Measurements from ENCODE around the gene RRAGA. TPM values are rescaled to one million over a fixed set of nuclear protein-coding genes. Genes with fewer than 3 reads are reported as not detected.
"Not testable (repeated sequence)": the region's sequence is repeated elsewhere in the genome, so short reads cannot be mapped to it uniquely, and the experiment has no call there.

RRAGA gene
- total RNA-seq, 1 experiment from 2014 or later = 56.4 TPM

DNA sequence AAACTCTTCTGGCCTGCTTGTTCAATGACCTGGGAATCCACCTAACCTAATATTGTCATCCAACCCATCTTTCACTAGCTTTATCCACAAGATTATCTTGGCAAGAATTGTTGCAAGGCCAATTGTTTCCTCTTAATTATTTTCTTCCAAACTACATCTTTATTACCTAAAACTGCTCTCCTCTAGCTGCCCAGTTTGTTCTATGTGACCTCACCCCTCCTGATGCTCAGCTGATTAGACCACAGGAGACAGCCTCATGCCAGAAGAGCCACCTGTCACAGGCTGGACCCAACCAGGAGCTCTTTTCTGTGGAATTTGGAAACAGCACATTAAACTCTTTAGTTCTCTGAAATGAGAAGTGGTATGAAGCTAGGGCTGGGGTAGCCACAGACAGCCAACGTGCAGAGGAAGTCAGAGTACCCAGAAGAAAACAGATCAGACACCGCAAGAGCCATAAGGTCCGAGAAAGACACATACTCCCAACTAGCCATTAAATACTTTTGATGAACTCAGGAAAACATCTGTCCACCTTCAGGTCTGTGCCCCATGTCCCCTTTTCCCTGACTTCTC, 28.3 kb upstream of the RRAGA start:
- H2BK15ac ChIP-seq (ENCODE audit: low read depth, low read length) = no peak overlapping the region
- H3K4me1 ChIP-seq (ENCODE audit: insufficient read depth, low read length) = no peaks in the 10 kb centered on the region
- H2AK5ac ChIP-seq (ENCODE audit: insufficient read length, low read length) = no peak overlapping the region
- H2BK5ac ChIP-seq (ENCODE audit: insufficient read length, low read length) = no peak overlapping the region
- H3K27me3 Mint-ChIP-seq (ENCODE audit: low read depth) = peaks cover 3% of the 10 kb centered on the region
- H3K27me3 ChIP-seq (ENCODE audit: insufficient read depth, low read length) = no peaks in the 10 kb centered on the region
- no peak overlapping the region for H3K23ac ChIP-seq (ENCODE audit: insufficient read length, low read depth, low read length)
- TF ChIP-seq, protein P1, sequence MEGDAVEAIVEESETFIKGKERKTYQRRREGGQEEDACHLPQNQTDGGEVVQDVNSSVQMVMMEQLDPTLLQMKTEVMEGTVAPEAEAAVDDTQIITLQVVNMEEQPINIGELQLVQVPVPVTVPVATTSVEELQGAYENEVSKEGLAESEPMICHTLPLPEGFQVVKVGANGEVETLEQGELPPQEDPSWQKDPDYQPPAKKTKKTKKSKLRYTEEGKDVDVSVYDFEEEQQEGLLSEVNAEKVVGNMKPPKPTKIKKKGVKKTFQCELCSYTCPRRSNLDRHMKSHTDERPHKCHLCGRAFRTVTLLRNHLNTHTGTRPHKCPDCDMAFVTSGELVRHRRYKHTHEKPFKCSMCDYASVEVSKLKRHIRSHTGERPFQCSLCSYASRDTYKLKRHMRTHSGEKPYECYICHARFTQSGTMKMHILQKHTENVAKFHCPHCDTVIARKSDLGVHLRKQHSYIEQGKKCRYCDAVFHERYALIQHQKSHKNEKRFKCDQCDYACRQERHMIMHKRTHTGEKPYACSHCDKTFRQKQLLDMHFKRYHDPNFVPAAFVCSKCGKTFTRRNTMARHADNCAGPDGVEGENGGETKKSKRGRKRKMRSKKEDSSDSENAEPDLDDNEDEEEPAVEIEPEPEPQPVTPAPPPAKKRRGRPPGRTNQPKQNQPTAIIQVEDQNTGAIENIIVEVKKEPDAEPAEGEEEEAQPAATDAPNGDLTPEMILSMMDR (conservative IDR thresholded peaks at IDR 0.05) = no peak
- no peak overlapping the region for H3T11ph ChIP-seq (ENCODE audit: low read length)
- H3K23me2 ChIP-seq (ENCODE audit: insufficient read length, low read depth, low read length, poor library complexity, severe bottlenecking) = no peaks in the 10 kb centered on the region
- no peak overlapping the region for H3K27ac ChIP-seq (ENCODE audit: insufficient read length, low read depth, low read length)
- H3K4me2 ChIP-seq (ENCODE audit: insufficient read depth, insufficient read length, low read length) = no peak overlapping the region
- H4K91ac ChIP-seq (ENCODE audit: insufficient read length, low read depth, low read length) = no peak overlapping the region
- no peak overlapping the region for H2BK20ac ChIP-seq (ENCODE audit: low read depth, low read length, poor library complexity, severe bottlenecking)
- H2BK120ac ChIP-seq (ENCODE audit: low read depth, low read length, poor library complexity, severe bottlenecking) = no peak overlapping the region
- H3K79me1 ChIP-seq (ENCODE audit: insufficient read depth, low read depth, low read length, poor library complexity, severe bottlenecking) = no peaks in the 10 kb centered on the region
- H4K5ac ChIP-seq (ENCODE audit: insufficient read length, low read depth, low read length) = no peak overlapping the region
- no peak overlapping the region for H3K18ac ChIP-seq (ENCODE audit: insufficient read length, low read depth, low read length)
- no peak overlapping the region for H3K14ac ChIP-seq (ENCODE audit: insufficient read depth, low read length)
- H3K79me2 ChIP-seq (ENCODE audit: insufficient read depth, low read length) = no peaks in the 10 kb centered on the region
- no peaks in the 10 kb centered on the region for H3K9me3 Mint-ChIP-seq
- no peak overlapping the region for H4K8ac ChIP-seq (replicated peaks; ENCODE audit: insufficient read length, low read depth, low read length)
- no peak overlapping the region for H3K9ac ChIP-seq (ENCODE audit: extremely low read depth, insufficient read length, low read length)
- H3K4me1 Mint-ChIP-seq = no peaks in the 10 kb centered on the region
- H3K4me3 Mint-ChIP-seq = no peak overlapping the region
- WGBS (ENCODE audit: extremely low coverage, insufficient read length, low lambda C conversion rate) = no CpG with 5 or more reads among the region's 3 CpGs
- no peak overlapping the region for H2BK12ac ChIP-seq (ENCODE audit: insufficient read length, low read depth, low read length)
- H2AFZ ChIP-seq (ENCODE audit: low read length) = no peak overlapping the region
- DNase-seq = no peak
- no peak overlapping the region for H3K4ac ChIP-seq (ENCODE audit: low read depth, low read length)
- no peaks in the 10 kb centered on the region for H3K36me3 Mint-ChIP-seq (ENCODE audit: insufficient read depth in 1 of 3, low read depth in 3 of 3)
- no peak overlapping the region for H3K56ac ChIP-seq (ENCODE audit: insufficient read length, low read depth, low read length)
- H3K27ac Mint-ChIP-seq = no peak overlapping the region
- H4K20me1 ChIP-seq (ENCODE audit: control insufficient read depth, insufficient read depth, insufficient read length) = no peaks in the 10 kb centered on the region
- H3K9me3 ChIP-seq (ENCODE audit: control insufficient read depth, low read depth, low read length) = no peaks in the 10 kb centered on the region

DNA sequence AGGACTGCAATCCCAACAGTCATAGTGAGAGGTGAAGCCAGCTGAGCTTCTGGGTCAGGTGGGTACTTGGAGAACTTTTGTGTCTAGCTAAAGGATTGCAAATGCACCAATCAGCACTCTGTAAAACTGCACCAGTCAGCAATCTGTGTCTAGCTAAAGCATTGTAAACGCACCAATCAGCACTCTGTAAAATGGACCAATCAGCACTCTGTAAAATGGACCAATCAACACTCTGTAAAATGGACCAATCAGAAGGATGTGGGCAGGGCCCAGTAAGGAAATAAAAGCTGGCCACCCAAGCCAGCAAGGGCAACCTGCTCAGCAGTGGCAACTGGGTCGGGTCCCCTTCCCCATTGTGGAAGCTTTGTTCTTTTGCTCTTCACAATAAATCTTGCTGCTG, 27.6 kb upstream of the RRAGA start:
- not testable (repeated sequence) for H2AFZ ChIP-seq (ENCODE audit: low read length); H3K4me3 Mint-ChIP-seq; H3K27ac Mint-ChIP-seq; H2BK12ac ChIP-seq (ENCODE audit: insufficient read length, low read depth, low read length); H3K27me3 ChIP-seq (ENCODE audit: insufficient read depth, low read length); H3K79me2 ChIP-seq (ENCODE audit: insufficient read depth, low read length); H3K23ac ChIP-seq (ENCODE audit: insufficient read length, low read depth, low read length); H3K4me2 ChIP-seq (ENCODE audit: insufficient read depth, insufficient read length, low read length); H3K23me2 ChIP-seq (ENCODE audit: insufficient read length, low read depth, low read length, poor library complexity, severe bottlenecking); H3K9me3 Mint-ChIP-seq; H3K18ac ChIP-seq (ENCODE audit: insufficient read length, low read depth, low read length); H3K4me1 Mint-ChIP-seq; H2AK5ac ChIP-seq (ENCODE audit: insufficient read length, low read length); H3K14ac ChIP-seq (ENCODE audit: insufficient read depth, low read length); H3K4ac ChIP-seq (ENCODE audit: low read depth, low read length); H2BK5ac ChIP-seq (ENCODE audit: insufficient read length, low read length); H3K36me3 Mint-ChIP-seq (ENCODE audit: insufficient read depth in 1 of 3, low read depth in 3 of 3); H4K20me1 ChIP-seq (ENCODE audit: control insufficient read depth, insufficient read depth, insufficient read length); H3K9me3 ChIP-seq (ENCODE audit: control insufficient read depth, low read depth, low read length); H2BK20ac ChIP-seq (ENCODE audit: low read depth, low read length, poor library complexity, severe bottlenecking); H3K27ac ChIP-seq (ENCODE audit: insufficient read length, low read depth, low read length); H3K9ac ChIP-seq (ENCODE audit: extremely low read depth, insufficient read length, low read length); H3T11ph ChIP-seq (ENCODE audit: low read length); H3K4me1 ChIP-seq (ENCODE audit: insufficient read depth, low read length); H4K8ac ChIP-seq (replicated peaks; ENCODE audit: insufficient read length, low read depth, low read length); H2BK15ac ChIP-seq (ENCODE audit: low read depth, low read length); H4K91ac ChIP-seq (ENCODE audit: insufficient read length, low read depth, low read length); H2BK120ac ChIP-seq (ENCODE audit: low read depth, low read length, poor library complexity, severe bottlenecking); DNase-seq; H3K79me1 ChIP-seq (ENCODE audit: insufficient read depth, low read depth, low read length, poor library complexity, severe bottlenecking); H3K27me3 Mint-ChIP-seq (ENCODE audit: low read depth); H3K56ac ChIP-seq (ENCODE audit: insufficient read length, low read depth, low read length); H4K5ac ChIP-seq (ENCODE audit: insufficient read length, low read depth, low read length)
- WGBS (ENCODE audit: extremely low coverage, insufficient read length, low lambda C conversion rate) = no CpG with 5 or more reads among the region's 2 CpGs

Data from H9 (cell line).